ENCODE results near the gene OR13D1.

- TF ChIP-seq POLR2AphosphoS5 (IDR thresholded peaks at IDR 0.05; ENCODE audit: insufficient read depth in 1 of 2, low read depth in 1 of 2) (no peak), POLR2A (IDR thresholded peaks at IDR 0.05) (no peak)
These were observed 49.2 kb downstream of the OR13D1 start for GRCh38 chr9:104743376-104743985.
